ENCODE results near the gene FRMD1.

Gene FRMD1

GRCh38 chr6:168087436-168088160, 8.6 kb upstream of the FRMD1 start:
- no peak overlapping the region for H3K27ac ChIP-seq
- no peak for TF ChIP-seq CTCF (conservative IDR thresholded peaks at IDR 0.05)

- H3K27ac ChIP-seq, result no peak overlapping the region
- no peak for TF ChIP-seq CTCF (conservative IDR thresholded peaks at IDR 0.05)
Measured at GRCh38 chr6:168086616-168087015, 7.6 kb upstream of the FRMD1 start.

- H3K27ac ChIP-seq, result no peak overlapping the region
- no peak for TF ChIP-seq CTCF (conservative IDR thresholded peaks at IDR 0.05)
Measured at GRCh38 chr6:168086066-168086465, 7.1 kb upstream of the FRMD1 start.

- H3K27ac ChIP-seq, result no peak overlapping the region
Measured at GRCh38 chr6:168084465-168085160, 5.6 kb upstream of the FRMD1 start.

GRCh38 chr6:168083514-168083885, 4.5 kb upstream of the FRMD1 start:
- TF ChIP-seq CTCF (conservative IDR thresholded peaks at IDR 0.05), result no peak
- H3K27ac ChIP-seq, result no peak overlapping the region

More at GRCh38 chr6:168084465-168085160, 5.6 kb upstream of the FRMD1 start:
- TF ChIP-seq CTCF (conservative IDR thresholded peaks at IDR 0.05), result no peak

- H3K27ac ChIP-seq, result no peak overlapping the region
- TF ChIP-seq CTCF (conservative IDR thresholded peaks at IDR 0.05), result no peak
Measured at GRCh38 chr6:168082860-168083513, 4.0 kb upstream of the FRMD1 start.

- H3K27ac ChIP-seq, result no peak overlapping the region
Measured at GRCh38 chr6:168081858-168082546, 3.0 kb upstream of the FRMD1 start.

More at GRCh38 chr6:168081858-168082546, 3.0 kb upstream of the FRMD1 start:
- TF ChIP-seq CTCF (conservative IDR thresholded peaks at IDR 0.05), result no peak

All from VCaP (cell line).